ENCODE results near the gene WASF2. TPM values are rescaled to one million over a fixed set of nuclear protein-coding genes. Genes with fewer than 3 reads are reported as not detected.
"Not testable (repeated sequence)": the region's sequence is repeated elsewhere in the genome, so short reads cannot be mapped to it uniquely, and the experiment has no call there.

Gene WASF2
- total RNA-seq, 2 experiments from 2014 or later = 106 to 110 TPM

GRCh38 chr1:27397110-27397509 lies 92.9 kb downstream of the WASF2 start:
- ChIA-PET CTCF (interaction anchor here (0.7 to 7.4 kb wide), 7 partner anchors 10 to 918 kb away, joined by 3 to 159 read pairs (median 4); no protein-coding TSS in a partner anchor), POLR2A (no interaction called here)

- ChIA-PET CTCF (interaction anchor here (0.6 to 7.4 kb wide), 19 partner anchors 9 to 489 kb away, joined by 3 to 159 read pairs (median 4); no protein-coding TSS in a partner anchor), POLR2A (interaction anchor here (0.6 to 0.7 kb wide), 2 partner anchors 99 to 489 kb away, joined by 4 to 11 read pairs; no protein-coding TSS in a partner anchor)
These were observed 94.3 kb downstream of the WASF2 start for GRCh38 chr1:27395441-27396195.

- POLR2A ChIA-PET = no interaction called here
- CTCF ChIA-PET = interaction anchor here (0.6 to 7.4 kb wide), 17 partner anchors 13 to 350 kb away, joined by 3 to 159 read pairs (median 4); partner anchors contain the start of gene WASF2
These were observed 95.0 kb downstream of the WASF2 start for GRCh38 chr1:27394925-27395324.

DNA sequence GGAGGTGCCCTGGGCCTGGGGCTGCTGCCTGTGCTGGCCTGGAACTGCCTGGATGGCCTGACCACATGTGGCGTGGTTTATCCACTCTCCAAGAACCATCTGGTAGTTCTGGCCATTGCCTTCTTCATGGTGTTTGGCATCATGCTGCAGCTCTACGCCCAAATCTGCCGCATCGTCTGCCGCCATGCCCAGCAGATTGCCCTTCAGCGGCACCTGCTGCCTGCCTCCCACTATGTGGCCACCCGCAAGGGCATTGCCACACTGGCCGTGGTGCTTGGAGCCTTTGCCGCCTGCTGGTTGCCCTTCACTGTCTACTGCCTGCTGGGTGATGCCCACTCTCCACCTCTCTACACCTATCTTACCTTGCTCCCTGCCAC lies 95.7 kb downstream of the WASF2 start:
- ChIA-PET POLR2A (no interaction called here), CTCF (interaction anchor here (0.6 to 7.4 kb wide), 11 partner anchors 17 to 213 kb away, joined by 3 to 159 read pairs (median 6); partner anchors contain the start of gene WASF2)

DNA sequence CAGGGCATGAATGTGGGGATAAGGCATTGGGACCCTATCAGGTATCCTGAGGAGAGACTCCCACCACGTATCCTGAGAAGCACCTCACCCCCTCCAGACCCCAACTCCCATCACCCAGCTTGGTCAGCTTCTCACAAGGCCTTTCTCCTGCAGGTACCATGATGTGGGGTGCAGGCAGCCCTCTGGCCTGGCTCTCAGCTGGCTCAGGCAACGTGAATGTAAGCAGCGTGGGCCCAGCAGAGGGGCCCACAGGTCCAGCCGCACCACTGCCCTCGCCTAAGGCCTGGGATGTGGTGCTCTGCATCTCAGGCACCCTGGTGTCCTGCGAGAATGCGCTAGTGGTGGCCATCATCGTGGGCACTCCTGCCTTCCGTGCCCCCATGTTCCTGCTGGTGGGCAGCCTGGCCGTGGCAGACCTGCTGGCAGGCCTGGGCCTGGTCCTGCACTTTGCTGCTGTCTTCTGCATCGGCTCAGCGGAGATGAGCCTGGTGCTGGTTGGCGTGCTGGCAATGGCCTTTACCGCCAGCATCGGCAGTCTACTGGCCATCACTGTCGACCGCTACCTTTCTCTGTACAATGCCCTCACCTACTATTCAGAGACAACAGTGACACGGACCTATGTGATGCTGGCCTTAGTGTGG lies 96.2 kb downstream of the WASF2 start:
- CTCF ChIA-PET = interaction anchor here (0.9 to 7.4 kb wide), 4 partner anchors 36 to 213 kb away, joined by 3 to 159 read pairs (median 18); partner anchors contain the start of gene WASF2
- POLR2A ChIA-PET = no interaction called here

GRCh38 chr1:27392778-27393635 lies 97.0 kb downstream of the WASF2 start:
- POLR2A ChIA-PET = no interaction called here

DNA sequence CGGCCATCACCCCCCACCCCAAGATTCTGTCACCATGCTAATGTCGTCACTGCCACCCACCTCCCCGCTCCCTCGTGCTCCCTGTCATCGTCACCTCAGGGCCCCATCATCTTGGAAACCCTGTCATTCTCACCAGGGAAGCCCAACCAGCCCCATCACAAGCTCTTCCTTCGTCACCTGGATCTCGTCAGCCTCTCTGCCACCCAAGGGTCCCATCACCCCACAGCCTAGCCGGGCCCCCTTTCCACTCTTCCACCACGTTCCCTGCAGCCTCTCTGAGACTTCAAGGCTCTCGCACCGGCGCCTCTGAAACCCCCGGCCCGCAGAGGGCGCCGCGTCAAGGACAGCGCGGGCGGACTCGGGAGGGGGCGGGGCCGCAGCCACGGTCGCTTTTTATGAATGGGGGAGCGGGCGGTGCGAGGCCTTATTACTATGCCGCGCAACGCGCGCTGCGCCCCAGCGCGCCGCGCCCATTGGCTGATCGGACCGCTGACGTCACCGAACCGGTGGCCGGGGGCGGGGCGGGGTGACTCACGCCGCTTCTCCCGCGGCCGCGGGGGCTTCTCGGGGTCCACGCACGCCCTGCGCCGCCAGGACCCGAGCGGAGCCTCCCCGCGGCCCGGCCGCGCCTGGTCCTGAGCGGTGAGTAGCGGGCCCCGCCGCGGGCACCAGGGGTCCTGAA lies 97.7 kb downstream of the WASF2 start, which contains the start of gene GPR3:
Gene GPR3 (plus strand): TSS at position 527 of the 682 bp plus-strand sequence. CDS start 1,177 bp downstream, outside the sequence.
- ChIA-PET POLR2A (interaction anchor here (0.7 to 1.2 kb wide), 2 partner anchors 27 to 105 kb away, joined by 4 to 6 read pairs; no protein-coding TSS in a partner anchor), CTCF (interaction anchor here (0.7 to 7.1 kb wide), 14 partner anchors 26 to 268 kb away, joined by 3 to 107 read pairs (median 4); partner anchors contain the start of genes MAP3K6, SYTL1 and TMEM222)

More at GRCh38 chr1:27392778-27393635, 97.0 kb downstream of the WASF2 start:
- CTCF ChIA-PET = interaction anchor here (1.0 to 7.4 kb wide), 2 partner anchors 94 to 214 kb away, joined by 4 to 159 read pairs; no protein-coding TSS in a partner anchor

DNA sequence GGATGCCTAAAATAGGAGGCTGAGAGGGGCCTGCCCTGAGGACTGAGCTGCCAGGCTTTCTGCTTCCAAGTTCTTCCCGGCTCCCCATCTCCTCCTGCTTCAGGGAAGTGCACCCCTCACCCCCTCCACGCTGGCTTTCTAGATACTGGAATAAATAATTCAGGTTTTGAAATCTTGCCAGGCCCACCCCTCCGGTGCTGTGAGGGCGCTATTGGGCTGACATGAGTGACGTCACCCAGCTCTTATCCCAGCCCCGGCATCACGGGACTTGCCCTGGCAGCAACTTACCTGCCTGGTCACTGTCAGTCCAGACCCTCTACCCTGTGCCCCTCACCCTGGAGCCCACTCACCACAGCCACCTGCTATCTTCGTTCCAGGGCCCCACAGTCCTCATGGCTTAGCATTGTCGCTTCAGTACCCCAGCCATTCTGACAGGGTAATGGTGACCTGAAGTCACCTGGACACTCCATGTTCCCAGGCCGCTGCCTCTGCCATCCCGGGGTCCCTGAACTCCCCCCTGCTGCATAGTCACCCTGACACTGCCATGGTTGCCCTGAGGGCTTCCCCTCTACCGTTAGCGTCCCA lies 98.4 kb downstream of the WASF2 start:
- ChIA-PET CTCF (interaction anchor here (0.7 to 7.1 kb wide), 17 partner anchors 12 to 269 kb away, joined by 3 to 107 read pairs (median 4); partner anchors contain the start of genes MAP3K6, SYTL1 and TMEM222), POLR2A (interaction anchor here (0.7 to 1.2 kb wide), 2 partner anchors 26 to 106 kb away, joined by 4 to 6 read pairs; no protein-coding TSS in a partner anchor)

GRCh38 chr1:27388337-27389005 lies 101.5 kb downstream of the WASF2 start:
- CTCF ChIA-PET = interaction anchor here (0.6 to 7.1 kb wide), 8 partner anchors 18 to 218 kb away, joined by 3 to 107 read pairs (median 6); partner anchors contain the start of gene MAP3K6
- POLR2A ChIA-PET = interaction anchor here (1.1 kb wide), 1 partner anchor 23 kb away, joined by 3 read pairs; no protein-coding TSS in a partner anchor

GRCh38 chr1:27384797-27385196 lies 105.2 kb downstream of the WASF2 start:
- CTCF ChIA-PET = interaction anchor here (1.2 to 3.8 kb wide), 3 partner anchors 18 to 52 kb away, joined by 3 to 16 read pairs (median 3); partner anchors contain the start of gene MAP3K6
- POLR2A ChIA-PET = not testable (repeated sequence)

DNA sequence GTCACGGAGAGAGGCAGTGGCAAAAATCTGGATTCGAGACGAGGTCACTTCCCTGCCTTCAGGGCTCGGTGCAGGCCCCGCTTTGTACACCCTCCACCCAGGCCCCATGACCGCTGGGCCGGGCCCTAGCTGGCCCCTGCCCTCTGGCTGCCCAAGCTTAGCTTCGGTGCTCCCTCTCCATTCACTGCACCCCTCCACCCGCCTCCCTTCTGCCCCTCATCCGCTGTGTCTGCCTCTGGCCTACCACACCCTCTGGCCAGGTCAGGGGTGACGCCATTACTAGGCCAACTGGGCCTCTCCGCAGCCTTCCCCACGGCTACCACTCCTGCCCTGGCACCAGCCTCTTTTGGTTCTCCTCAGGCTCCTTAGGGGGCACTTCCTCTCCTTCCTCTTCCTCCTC lies 106.3 kb downstream of the WASF2 start:
- POLR2A ChIA-PET = no interaction called here
- CTCF ChIA-PET = interaction anchor here (0.6 to 3.8 kb wide), 3 partner anchors 13 to 82 kb away, joined by 3 to 16 read pairs (median 3); no protein-coding TSS in a partner anchor

- CTCF ChIA-PET = interaction anchor here (1.0 to 3.8 kb wide), 2 partner anchors 26 to 50 kb away, joined by 4 to 16 read pairs; no protein-coding TSS in a partner anchor
- POLR2A ChIA-PET = no interaction called here
These were observed 106.8 kb downstream of the WASF2 start, which contains the start of gene CD164L2 for GRCh38 chr1:27383039-27383605. CD164L2 (minus strand) TSS chr1:27383333; CDS start chr1:27383239, 94 bp downstream.

GRCh38 chr1:27381969-27382762 lies 107.8 kb downstream of the WASF2 start:
- CTCF ChIA-PET = interaction anchor here (0.6 to 3.8 kb wide), 8 partner anchors 13 to 285 kb away, joined by 3 to 16 read pairs (median 4); partner anchors contain the start of gene MAP3K6
- POLR2A ChIA-PET = no interaction called here

DNA sequence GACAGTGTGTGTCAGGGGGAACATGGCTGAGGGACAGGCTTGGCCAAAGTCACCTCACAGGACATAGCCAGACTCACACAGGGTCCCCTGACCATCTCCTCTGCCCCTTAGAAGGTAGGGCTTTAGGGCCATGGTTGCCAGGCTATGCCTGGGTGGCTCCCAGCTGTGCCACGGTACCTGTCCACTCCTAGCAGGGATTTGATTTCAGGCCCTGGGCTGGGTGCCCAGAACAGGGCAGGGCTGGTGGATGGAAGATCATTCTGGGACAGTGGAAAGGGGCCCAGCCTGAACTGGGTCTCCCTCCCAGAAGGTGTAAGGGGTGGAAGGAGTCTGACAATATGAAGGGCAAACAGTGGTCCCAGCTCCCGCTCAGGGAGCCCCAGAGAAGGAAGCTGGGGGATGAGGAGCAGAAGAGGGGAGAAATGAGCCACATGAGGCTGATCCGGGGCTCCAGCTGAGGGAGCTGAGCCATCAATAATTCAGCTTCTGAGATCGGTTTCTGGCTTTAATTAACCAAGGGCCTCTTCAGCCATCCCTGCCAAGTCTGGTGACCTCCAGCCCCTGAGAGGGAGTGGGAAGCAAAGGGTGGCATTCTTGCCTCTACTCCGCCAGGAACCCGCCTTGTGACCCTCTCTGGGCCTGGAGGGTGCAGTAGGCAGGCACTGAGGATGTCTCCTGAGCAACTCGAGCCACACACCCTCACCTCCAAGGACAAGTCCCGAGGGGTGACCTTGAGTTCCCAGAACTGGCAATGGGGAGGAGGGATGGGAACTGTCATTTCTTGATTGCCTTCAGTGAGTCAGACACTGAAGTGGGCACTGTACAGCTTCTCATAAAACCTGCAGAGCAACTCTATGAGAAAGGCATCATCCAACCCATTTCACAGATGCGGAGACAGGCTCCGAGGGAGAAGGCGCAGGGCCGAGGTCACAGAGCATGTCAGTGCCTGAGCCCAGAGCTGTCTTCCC lies 108.9 kb downstream of the WASF2 start:
- CTCF ChIA-PET = interaction anchor here (0.6 to 1.9 kb wide), 5 partner anchors 14 to 284 kb away, joined by 3 to 6 read pairs (median 4); no protein-coding TSS in a partner anchor
- POLR2A ChIA-PET = no interaction called here

- ChIA-PET CTCF (no interaction called here), POLR2A (no interaction called here)
These were observed 109.7 kb downstream of the WASF2 start for GRCh38 chr1:27380224-27380623.
